ENCODE measurements around the gene SETDB1.
A peak's percentile ranks its signal among the peaks of the same experiment; 100 is the strongest.

Gene SETDB1

GRCh38 chr1:150976879-150977694 is 50.9 kb downstream of the SETDB1 start:
- peak; percentile 21 for DNase-seq

DNA sequence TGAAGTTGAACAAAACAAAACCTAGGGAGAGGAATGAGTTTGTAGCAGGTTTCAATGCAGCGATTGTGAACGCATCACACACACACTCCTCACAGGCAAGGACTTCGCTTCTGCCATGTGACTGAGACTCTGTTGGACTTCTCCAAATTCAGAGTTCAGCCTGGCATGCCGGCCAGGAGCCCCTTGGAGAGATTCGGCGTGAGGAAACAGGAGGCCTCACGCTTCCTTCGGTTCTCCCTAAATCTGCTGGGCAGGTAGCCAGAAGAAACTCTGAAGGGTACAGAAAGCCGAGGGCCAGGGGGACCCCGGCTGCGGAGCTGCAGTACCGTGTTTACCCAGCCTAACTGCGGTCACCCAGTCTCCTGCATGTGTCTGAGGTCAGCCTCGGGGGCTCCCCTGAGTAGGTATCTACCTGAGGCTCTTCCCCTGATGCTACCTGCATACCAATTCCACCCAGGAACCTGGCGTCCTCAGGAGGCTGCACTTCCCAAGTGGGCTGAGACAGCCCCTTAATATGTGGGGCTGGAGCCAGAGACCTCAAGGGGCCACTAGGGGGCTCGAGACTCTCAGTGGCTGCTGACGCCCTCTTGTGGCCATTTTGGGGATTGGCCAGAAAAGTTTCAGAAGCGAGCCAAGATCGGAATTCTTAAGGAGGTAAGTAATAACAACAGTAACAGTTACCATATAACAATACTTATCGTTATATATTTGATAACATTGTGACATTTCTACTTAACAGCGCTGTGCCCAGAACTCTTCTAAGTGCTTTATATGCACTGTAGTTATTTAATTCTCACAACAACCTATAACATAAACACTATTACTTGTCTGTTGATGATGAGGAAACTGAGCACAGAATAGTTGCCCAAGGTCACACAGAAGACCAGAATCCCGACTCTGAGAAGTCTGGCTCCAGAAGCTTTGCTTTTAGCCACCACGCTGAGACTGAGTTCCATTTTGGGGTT is 53.2 kb downstream of the SETDB1 start:
- DNase-seq: peak; percentile 98

- DNase-seq: peak; percentile 25
Observed at GRCh38 chr1:150981177-150981804, 55.1 kb downstream of the SETDB1 start.

- no peak for DNase-seq
Observed at GRCh38 chr1:150981805-150982712, 55.9 kb downstream of the SETDB1 start, which contains the start of gene ANXA9. Gene ANXA9 (plus strand): TSS chr1:150982292. CDS start chr1:150983106, 814 bp downstream.

GRCh38 chr1:150985179-150985825 is 59.1 kb downstream of the SETDB1 start:
- no peak for DNase-seq

DNA sequence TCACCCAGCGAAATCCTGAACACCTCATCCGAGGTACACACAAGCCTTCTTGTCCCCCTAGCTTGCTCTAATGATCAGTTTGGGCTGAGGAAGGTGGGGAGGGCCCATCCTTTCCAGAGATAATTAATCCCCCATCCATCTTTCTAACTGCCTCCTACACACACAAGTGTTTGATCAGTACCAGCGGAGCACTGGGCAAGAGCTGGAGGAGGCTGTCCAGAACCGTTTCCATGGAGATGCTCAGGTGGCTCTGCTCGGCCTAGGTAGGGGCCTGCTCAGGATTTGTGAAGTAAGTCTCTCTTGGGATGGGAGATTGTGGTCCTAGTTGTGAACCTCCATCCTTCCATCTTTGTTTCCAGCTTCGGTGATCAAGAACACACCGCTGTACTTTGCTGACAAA is 61.8 kb downstream of the SETDB1 start:
- no peak for DNase-seq

DNA sequence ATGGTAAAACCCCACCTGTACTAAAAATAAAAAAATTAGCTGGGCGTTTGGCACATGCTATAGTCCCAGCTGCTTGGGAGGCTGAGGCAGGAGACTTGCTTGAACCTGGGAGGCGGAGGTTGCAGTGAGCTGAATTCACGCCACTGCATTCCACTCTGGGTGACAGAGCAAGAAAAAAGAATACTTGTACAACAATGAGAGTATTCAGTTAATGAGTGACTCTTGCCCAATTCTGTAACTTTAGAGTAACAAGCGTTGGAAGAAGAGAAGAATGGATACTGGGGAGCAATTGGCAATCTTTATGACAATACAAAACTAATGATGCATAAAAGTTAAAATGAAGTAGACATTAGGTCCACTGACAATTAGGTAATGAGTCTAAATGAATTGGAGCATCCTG is 66.5 kb downstream of the SETDB1 start:
- DNase-seq: no peak

DNA sequence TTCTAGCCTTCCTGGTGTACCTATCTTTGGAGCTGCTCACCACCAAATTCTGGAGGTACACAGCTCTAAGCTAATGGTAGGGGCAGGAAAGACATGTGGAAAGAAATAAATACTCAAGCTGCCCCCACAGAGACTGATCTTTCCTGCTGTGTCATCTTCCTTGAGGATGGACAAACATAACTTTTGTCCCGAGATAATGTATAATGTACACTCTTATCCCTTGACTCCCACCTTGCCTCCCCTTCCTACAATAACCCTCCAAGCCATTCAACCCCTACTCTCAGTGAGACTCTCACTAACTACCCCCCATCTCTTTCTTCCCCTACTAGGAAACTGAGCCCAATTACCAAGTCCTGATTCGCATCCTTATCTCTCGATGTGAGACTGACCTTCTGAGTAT is 68.1 kb downstream of the SETDB1 start:
- DNase-seq: no peak

DNA sequence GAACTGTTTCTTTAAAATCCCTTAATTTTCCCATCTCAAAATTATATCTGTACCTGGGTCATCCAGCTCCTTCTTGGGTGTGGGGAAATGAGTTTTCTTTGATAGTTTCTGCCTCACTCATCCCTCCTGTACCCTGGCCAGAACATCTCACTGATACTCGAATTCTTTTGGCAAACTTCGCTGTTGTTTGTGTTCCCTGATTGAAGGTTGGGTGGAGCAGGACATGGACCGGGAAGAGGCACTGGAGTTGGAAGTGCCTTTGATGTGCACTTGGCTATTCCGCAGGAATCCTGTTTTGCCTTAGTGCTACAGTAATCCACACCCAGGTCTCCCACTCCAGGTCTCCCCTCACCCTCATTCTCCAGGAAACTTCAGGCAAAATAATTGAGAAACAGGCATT is 69.3 kb downstream of the SETDB1 start:
- DNase-seq: no peak

DNA sequence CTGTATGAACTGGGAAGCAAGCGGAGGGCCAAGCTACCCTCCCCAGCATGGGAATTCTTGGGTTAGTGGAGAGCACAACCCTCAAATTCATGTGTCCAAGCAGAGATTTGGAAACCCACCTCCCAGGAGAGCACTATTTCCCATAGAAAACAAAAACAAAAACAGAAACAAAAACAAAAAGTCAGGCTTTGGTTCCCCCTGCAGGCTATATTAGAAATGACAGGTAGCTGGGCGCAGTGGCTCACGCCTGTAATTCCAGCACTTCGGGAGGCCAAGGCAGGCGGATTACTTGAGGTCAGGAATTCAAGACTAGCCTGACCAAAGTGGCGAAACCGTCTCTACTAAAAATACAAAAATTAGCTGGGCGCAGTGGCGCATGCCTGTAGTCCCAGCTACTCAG is 69.7 kb downstream of the SETDB1 start:
- peak; percentile 70 for DNase-seq

DNA sequence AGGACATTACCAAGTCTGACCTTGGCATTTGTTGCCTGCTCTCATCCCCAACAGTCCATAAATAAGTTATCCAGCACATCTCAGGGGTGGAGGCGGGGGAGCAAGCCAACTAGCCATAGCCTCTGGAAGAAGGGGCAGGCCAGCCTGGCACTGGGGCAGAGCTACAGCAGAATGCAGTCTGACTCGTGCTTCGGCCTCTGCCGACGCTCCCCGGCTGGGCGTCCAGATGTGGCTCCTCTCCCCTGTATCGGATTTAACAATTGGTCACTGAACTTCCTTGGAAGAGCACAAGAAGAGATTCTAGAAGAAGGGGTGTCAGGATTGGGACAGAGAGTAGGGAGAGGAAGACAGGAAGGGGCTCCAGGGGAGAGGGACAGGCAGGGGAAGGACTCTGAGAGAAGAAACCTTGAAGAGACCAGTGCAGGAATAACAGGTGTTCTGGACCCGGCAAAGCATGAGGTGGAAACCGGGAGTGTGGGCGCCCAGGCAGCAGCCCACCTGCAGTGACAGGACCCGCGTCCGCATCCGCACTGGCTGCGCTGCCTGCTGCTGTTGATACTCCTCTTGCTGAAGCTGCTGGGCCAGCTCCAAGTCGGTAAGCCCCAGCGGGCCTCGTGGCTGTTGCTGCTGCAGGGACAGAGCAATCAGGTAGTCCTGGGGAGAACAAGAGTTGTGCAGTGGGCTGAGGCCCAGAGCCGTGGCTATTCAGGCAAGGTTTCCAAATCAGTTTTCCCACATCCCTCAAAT is 71.1 kb downstream of the SETDB1 start:
- no peak for DNase-seq

- DNase-seq: no peak
Observed at GRCh38 chr1:150997949-150998348, 71.8 kb downstream of the SETDB1 start.

DNA sequence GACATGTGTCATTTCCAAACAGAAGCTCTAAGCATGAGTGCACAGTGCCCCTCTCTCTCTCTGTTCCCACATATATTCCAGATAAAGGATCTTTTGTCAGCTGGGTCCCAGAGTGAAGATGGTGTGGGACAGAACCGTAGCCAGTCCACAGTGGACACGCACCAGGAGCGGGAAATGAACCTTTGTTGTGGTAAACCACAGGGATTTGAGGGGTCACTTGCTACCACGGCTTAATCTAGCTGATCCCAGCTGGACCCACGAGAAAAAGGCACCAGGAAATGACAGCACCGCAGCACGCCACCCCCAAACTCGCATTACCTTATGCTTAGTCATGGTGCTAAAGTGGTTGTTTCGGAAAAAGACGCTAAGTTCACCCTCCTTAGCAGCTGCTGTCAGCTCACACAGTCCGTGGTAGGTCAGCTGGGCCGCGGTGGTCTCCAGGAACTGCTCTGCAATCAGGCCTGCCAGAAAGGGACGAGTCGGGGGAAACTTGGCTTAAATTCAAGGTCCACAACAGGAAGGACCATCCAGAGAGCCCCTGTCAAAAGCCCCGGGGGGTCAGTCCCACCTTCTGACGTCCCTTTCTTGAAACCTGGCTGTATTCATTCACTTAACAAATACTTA is 73.0 kb downstream of the SETDB1 start:
- DNase-seq: no peak

DNA sequence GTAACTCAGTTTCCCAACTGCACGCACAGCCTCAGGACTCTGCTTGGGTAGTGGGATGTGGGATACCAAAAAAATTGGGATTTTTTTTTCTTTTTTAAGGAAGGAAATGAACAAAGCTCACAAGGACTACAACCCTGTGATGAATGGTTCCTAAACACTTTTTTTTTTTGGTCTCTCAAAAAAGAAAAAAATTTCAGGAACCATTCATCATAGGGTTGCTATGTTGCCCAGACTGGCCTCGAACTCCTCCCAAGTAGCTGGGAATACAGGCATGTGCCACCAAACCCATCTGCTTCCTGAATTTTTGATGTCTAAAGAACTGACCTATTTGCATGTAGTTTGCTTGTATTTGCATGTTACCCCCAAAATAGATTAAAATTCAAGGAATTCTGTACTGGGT is 73.8 kb downstream of the SETDB1 start:
- no peak for DNase-seq

- no peak for DNase-seq
Observed at GRCh38 chr1:151000408-151000807, 74.2 kb downstream of the SETDB1 start.

GRCh38 chr1:151001602-151002001 is 75.4 kb downstream of the SETDB1 start:
- no peak for DNase-seq

DNA sequence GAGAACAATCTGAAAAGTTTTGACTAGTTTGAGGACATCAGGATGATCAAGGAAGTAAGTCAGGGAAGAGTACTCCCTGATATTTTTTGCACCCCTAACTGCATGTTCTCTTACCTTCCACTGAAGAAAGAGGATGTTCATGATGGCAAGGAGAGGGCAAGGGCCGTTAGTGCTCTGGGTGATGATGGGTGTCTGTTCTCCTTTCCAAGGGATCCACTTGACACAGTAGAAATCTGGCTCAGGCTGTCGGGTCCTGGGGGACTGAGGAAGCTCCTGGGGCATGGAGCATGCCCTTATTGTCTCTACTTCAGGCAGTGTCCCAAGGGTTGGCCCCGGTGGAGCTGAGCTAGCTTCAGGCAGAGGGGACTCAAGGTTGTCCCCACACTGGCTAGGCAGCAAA is 75.9 kb downstream of the SETDB1 start:
- no peak for DNase-seq

GRCh38 chr1:151002611-151003010 is 76.4 kb downstream of the SETDB1 start:
- no peak for DNase-seq

- DNase-seq: no peak
Observed at GRCh38 chr1:151003180-151003579, 77.0 kb downstream of the SETDB1 start.

GRCh38 chr1:151005729-151006319 is 79.7 kb downstream of the SETDB1 start:
- DNase-seq: peak; percentile 55
